Activated naive CD8-positive, alpha-beta T cell treated with anti-CD3 and anti-CD28 coated beads, Interleukin-2, amount 10 ng/mL, durations not matched to agents 7 days and 5 days (primary cell): Measurements from ENCODE around the gene IMPA2. TPM values are rescaled to one million over a fixed set of nuclear protein-coding genes. Genes with fewer than 3 reads are reported as not detected.

Source experiments
- ATAC-seq: fragments of 150-1000 bp; cut with Tn5 transposase; one replicate; pipeline ENCODE4 v1.10.0; 2021; ENCODE audit warnings: low read depth, moderate library complexity
- POLR2A ChIA-PET: fragments of 350-600 bp; sonication (Branson Sonifier 250); formaldehyde crosslinking; loops from one replicate; lab custom pipeline; 2021; ENCODE audit warnings: antibody characterized with exemption; lab: Charles Lee
- DNase-seq: peaks from one replicate; pipeline ENCODE4 v3.0.0; 2021
- H3K27ac Mint-ChIP-seq: one replicate; pipeline ENCODE4 v1.8.0; 2022; ENCODE audit warnings: mild to moderate bottlenecking, mixed read lengths
- H3K27me3 Mint-ChIP-seq: one replicate; pipeline ENCODE4 v1.8.0; 2022; ENCODE audit warnings: mild to moderate bottlenecking, moderate library complexity, mixed read lengths
- H3K36me3 Mint-ChIP-seq: one replicate; pipeline ENCODE4 v1.8.0; 2021; ENCODE audit warnings: mild to moderate bottlenecking, mixed read lengths
- H3K4me1 Mint-ChIP-seq: one replicate; pipeline ENCODE4 v1.8.0; 2021; ENCODE audit warnings: mixed read lengths
- H3K4me3 Mint-ChIP-seq: one replicate; pipeline ENCODE4 v1.8.0; 2022; ENCODE audit warnings: mild to moderate bottlenecking, moderate library complexity, mixed read lengths
- H3K9me3 Mint-ChIP-seq: one replicate; pipeline ENCODE4 v1.8.0; 2021; ENCODE audit warnings: mixed read lengths
- total RNA-seq, 2 experiments: library from RNA; stranded (reverse); gene quantifications; one replicate each; pipeline ENCODE4 v1.2.3, GENCODE V29; 2021

Gene IMPA2
- total RNA-seq, 2 experiments from 2014 or later: 12.5 to 15.4 TPM

DNA sequence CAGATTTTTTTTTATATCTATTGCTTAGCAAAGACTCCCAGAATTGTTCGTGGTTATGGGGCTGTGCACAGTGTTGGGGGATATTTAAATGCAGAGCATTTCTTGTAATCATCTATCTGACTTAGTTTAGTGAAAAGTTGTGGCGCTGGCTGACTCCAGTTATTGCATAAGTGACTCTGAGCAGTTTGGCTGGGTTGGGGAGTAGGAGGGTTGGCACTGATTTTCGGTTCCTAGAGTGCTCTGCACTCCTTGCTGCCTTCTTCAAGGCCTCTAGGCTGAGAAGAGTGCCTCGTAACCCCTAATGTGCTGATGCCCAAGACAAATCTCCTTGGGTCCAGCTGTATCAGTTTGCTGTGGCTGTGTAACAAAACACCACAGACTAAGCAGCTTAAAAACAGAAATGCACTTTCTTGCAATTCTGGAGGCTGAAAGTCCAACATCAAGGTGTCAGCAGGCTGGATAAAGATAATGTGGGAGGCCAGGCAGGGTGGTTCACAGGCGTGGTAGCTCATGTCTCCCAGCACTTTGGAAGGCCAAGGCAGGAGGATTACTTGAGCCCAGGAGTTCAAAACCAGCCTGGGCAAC is 6.5 kb upstream of the IMPA2 start:
- no peak for ATAC-seq

DNA sequence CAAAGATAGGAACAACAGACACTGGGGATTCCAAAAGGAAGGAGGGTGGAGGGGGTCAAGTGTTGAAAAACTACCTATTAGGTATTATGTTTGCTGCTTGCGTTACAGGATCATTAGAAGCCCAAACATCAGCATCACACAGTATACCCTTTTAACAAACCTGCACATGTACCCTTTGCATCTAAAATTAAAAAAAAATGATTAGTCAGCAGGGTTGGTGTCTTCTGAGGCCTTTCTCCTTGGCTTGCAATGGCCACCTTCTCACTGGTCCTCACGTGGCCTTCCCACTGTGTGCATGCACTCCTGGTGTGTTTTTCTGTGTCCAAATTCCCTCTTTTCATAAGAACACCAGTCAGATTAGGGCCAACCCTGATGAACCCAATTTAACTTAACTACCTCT is 5.6 kb upstream of the IMPA2 start:
- ATAC-seq (no peak), DNase-seq (no peak)
- Mint-ChIP-seq H3K27me3 (peaks cover 2% of the 10 kb centered on the region), H3K4me3 (no peak overlapping the region), H3K27ac (no peak overlapping the region), H3K4me1 (peaks cover 10% of the 10 kb centered on the region), H3K36me3 (no peaks in the 10 kb centered on the region), H3K9me3 (no peaks in the 10 kb centered on the region)
- POLR2A ChIA-PET: no interaction called here

More for the DNA sequence above, 6.5 kb upstream of the IMPA2 start:
- Mint-ChIP-seq H3K4me1 (peaks cover 4% of the 10 kb centered on the region), H3K9me3 (no peaks in the 10 kb centered on the region), H3K4me3 (no peak overlapping the region), H3K27me3 (peaks cover 2% of the 10 kb centered on the region), H3K27ac (no peak overlapping the region), H3K36me3 (no peaks in the 10 kb centered on the region)
- POLR2A ChIA-PET: no interaction called here
- DNase-seq: no peak

DNA sequence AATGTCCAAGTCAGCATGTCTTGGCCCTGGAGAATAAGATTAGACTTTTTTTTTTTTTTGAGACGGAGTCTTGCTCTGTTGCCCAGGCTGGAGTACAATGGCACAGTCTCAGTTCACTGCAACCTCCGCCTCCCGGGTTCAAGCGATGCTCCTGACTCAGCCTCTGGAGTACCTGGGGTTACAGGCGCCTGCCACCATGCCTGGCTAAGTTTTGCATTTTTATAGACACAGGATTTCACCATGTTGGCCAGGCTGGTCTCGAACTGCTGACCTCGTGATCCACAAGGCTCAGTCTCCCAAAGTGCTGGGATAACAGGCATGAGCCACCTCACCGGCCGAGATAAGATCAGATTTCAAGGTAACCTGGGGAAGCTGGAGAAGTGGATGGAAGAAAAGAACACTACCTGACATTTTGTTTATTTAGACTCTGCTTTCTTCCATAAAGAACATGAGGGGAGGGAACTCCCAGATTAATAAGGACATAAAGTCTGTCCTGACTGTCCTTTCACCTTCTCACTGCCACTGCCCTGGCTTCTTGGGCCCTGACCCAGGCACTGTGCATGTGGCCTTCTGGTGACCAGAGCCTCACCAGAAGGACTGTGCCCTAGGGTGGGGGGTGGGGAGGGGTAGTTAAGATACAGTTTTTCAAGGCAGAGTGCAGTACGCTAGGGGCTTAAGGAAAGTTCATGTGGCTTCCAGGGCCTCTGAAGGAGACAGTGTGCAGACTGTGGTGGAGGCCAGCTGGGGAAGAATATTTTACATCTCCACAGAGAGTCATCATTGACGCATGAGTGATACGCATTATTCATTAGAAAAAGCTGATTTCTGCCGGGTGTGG is 4.8 kb upstream of the IMPA2 start:
- DNase-seq (no peak), ATAC-seq (no peak)
- Mint-ChIP-seq H3K27ac (no peak overlapping the region), H3K36me3 (no peaks in the 10 kb centered on the region), H3K27me3 (peaks cover 2% of the 10 kb centered on the region), H3K9me3 (no peaks in the 10 kb centered on the region), H3K4me1 (peaks cover 10% of the 10 kb centered on the region), H3K4me3 (no peak overlapping the region)
- POLR2A ChIA-PET: no interaction called here

DNA sequence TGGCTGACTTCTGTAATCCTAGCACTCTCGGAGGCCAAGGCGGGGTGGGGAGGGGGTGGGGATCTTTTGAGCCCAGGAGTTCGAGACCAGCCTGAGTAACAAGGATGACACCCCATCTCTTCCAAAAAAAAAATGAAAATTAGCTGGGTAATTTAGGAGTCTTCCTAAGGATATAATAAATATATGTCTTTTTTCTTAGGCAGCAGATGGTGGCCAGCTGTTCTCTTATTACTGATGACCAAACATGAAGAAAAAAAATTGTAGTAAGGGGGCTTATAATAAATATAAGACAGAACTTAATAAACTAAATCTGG is 4.2 kb upstream of the IMPA2 start:
- peaks cover 12% of the 10 kb centered on the region for H3K4me1 Mint-ChIP-seq
- ATAC-seq: no peak
- POLR2A ChIA-PET: no interaction called here

DNA sequence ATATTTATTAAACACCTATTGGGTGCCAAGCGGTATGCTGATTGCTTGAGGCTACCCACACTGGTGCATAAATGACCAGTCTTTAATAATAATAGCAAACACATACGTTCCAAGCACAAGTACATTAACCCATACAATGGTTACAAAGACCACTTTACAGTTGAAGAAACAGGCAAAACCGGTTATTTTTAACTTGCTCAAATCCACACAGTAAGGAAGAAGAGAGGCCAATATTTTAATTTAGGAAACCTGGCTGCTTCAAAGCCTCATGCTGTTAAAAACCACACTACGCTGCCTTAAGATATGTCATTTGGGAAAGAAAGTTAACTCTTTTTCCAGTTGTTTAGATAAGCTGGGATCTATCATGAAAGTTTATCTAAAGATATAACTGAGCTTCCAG is 2.4 kb upstream of the IMPA2 start:
- no peak for ATAC-seq
- POLR2A ChIA-PET: interaction anchor here (0.7 kb wide), 1 partner anchor 83 kb away, joined by 9 read pairs; no protein-coding TSS in a partner anchor
- peaks cover 6% of the 10 kb centered on the region for H3K27me3 Mint-ChIP-seq

More for the DNA sequence above, 4.2 kb upstream of the IMPA2 start:
- no peak overlapping the region for H3K4me3 Mint-ChIP-seq
- H3K27ac Mint-ChIP-seq: no peak overlapping the region
- no peaks in the 10 kb centered on the region for H3K36me3 Mint-ChIP-seq
- DNase-seq: no peak
- H3K9me3 Mint-ChIP-seq: no peaks in the 10 kb centered on the region
- H3K27me3 Mint-ChIP-seq: peaks cover 2% of the 10 kb centered on the region

DNA sequence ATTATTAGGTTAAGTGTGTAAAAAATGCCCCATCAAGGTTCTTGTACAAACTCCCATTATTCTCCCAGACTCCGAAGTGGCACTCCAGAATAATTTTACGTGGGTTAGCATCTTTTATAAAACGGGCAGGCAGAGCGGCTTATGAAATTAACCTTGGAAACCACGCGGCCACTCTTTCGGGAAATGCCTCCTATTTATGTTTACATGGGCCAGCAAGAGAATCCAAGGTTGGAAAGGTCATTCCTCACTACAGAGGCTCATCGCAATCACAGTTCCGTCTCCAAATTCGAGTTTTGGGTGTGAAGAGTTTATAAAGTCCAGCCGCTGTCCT is 1.2 kb upstream of the IMPA2 start:
- Mint-ChIP-seq H3K9me3 (no peaks in the 10 kb centered on the region), H3K4me1 (peaks cover 16% of the 10 kb centered on the region), H3K4me3 (peak overlapping the region; percentile 81), H3K36me3 (no peaks in the 10 kb centered on the region), H3K27me3 (peaks cover 6% of the 10 kb centered on the region), H3K27ac (peak overlapping the region; percentile 51)
- no peak for DNase-seq
- no peak for ATAC-seq
- POLR2A ChIA-PET: interaction anchor here (1.0 to 1.8 kb wide), 2 partner anchors 32 to 42 kb away, joined by 3 to 10 read pairs; no protein-coding TSS in a partner anchor

More for the DNA sequence above, 2.4 kb upstream of the IMPA2 start:
- Mint-ChIP-seq H3K9me3 (no peaks in the 10 kb centered on the region), H3K27ac (no peak overlapping the region), H3K4me3 (no peak overlapping the region), H3K36me3 (no peaks in the 10 kb centered on the region), H3K4me1 (peaks cover 16% of the 10 kb centered on the region)
- DNase-seq: no peak

DNA sequence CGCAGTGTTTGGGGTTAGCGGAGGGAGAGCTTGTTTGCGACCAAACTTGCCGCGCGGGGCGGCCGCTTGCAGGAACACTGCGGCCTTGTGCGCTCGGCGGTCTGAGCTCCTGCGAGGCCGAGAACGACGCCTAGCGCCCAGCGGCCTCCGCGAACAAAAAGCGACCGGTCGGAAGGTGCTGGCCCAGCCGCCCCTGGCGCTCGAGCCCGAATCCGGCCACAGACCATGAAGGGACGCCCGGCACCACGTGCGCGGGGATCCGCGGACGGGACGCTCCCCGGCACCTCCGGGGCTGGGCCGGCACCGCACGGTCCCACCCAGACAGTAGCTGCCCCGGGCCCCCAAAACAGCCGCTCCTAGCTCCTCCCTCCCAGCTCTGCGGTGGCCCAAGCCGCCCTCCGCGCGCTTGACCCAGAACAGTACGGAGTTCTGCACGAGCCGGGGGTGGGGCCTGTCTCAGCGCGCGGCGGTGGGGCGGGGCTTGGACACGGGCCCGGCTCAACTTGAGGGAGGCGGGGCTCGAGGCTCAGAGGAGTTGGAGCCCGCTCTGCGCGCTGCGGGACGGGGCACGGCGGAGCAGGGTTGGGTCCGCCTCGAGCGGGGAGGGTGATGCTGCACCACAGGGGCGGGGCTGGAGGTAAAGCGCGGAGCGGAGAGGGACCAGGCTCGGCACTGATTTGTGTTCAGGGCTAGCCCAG is 664 bp upstream of the IMPA2 start:
- POLR2A ChIA-PET: interaction anchor here (1.0 to 1.8 kb wide), 4 partner anchors 14 to 72 kb away, joined by 3 to 10 read pairs (median 4); no protein-coding TSS in a partner anchor
- Mint-ChIP-seq H3K27me3 (peaks cover 6% of the 10 kb centered on the region), H3K9me3 (no peaks in the 10 kb centered on the region), H3K4me1 (peaks cover 16% of the 10 kb centered on the region), H3K36me3 (no peaks in the 10 kb centered on the region), H3K27ac (peak overlapping the region; percentile 63), H3K4me3 (peak overlapping the region; percentile 81)
- DNase-seq (peak; percentile 95), ATAC-seq (peak; percentile 96)

DNA sequence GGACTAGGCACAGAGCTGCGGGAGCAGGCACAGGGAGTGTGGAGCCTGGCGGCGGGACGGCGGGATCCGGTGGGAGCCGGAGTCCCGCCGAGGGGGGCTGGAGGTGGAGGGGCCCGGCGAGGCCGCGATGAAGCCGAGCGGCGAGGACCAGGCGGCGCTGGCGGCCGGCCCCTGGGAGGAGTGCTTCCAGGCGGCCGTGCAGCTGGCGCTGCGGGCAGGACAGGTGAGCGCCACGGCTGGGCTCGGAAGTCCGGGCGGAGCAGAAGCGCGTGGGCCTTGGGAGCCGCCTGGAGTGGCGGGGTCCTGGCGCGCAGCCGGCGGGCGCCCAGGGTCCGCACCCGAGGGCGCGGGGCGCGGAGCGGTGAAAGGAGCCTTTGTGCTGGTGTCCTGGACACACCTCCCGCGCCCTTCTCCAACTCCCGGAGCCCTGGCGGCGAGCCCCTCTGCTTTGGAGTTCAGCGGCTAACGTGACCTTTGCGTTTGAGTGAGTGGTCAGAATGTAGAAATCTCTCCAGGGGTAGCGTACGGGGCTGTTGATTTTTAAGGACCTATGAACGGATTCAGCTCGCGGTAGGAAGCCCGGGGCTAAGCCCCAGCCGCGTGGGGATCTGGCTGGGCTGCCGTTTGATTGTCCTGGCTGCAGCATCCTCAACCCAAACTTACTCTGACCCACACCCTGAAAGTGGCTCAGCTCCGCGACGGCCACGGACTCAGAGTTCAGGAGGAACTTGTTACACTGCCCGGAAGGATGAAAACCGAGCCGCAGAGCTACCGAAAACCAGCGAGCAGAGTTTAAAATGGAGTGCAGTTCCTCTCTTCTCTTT is 448 bp downstream of the IMPA2 start:
- POLR2A ChIA-PET: interaction anchor here (0.5 to 1.8 kb wide), 5 partner anchors 10 to 665 kb away, joined by 3 to 10 read pairs (median 4); no protein-coding TSS in a partner anchor
- Mint-ChIP-seq H3K36me3 (no peaks in the 10 kb centered on the region), H3K27me3 (peaks cover 6% of the 10 kb centered on the region), H3K4me3 (peak overlapping the region; percentile 87), H3K9me3 (no peaks in the 10 kb centered on the region), H3K4me1 (peaks cover 16% of the 10 kb centered on the region), H3K27ac (peak overlapping the region; percentile 38)
- DNase-seq: no peak
- ATAC-seq: no peak

DNA sequence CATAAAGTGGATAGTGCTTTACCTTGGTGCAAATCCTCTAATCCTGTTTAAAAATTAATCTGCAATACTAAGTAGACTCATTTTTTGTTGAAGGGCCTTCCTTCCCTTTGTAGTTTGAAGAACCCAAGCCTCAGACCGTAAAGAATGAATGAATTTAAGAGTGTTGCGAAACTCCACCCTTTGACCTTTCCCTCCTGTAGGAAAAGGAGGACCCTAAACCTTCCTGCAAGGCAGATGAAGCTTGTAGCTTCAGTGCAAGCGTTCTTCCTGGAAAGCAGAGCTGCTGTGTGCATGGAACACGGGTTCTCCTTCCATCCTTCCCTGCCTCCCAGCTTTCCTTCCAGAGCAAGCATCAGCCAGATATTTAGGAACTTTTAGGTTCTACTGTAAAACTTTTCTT is 1.7 kb downstream of the IMPA2 start:
- H3K27me3 Mint-ChIP-seq: peaks cover 6% of the 10 kb centered on the region
- no peaks in the 10 kb centered on the region for H3K36me3 Mint-ChIP-seq
- H3K4me3 Mint-ChIP-seq: peak overlapping the region; percentile 25
- DNase-seq: no peak
- ATAC-seq: no peak
- POLR2A ChIA-PET: no interaction called here
- H3K9me3 Mint-ChIP-seq: no peaks in the 10 kb centered on the region
- peaks cover 16% of the 10 kb centered on the region for H3K4me1 Mint-ChIP-seq
- no peak overlapping the region for H3K27ac Mint-ChIP-seq

DNA sequence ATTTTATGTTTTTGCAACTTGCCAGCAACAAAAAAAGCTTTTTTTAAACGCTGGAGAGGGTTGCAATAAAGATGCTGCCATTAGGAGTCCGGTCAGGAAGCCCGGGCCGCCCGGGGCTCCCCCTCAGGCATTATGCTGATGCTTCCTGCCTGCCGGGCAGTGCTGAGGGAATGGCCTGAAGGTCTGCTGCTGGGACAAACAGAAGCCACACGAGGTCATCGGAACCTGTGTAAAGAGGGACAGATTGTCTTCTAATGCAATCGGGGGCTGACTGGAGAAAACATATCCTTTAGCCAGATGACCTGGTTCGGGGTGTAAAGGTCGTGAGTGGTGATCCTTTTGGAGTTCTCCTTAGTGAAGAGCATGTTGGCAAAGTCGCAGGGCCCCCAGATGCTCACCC is 2.3 kb downstream of the IMPA2 start:
- H3K27me3 Mint-ChIP-seq: peaks cover 6% of the 10 kb centered on the region
- H3K27ac Mint-ChIP-seq: no peak overlapping the region
- H3K9me3 Mint-ChIP-seq: no peaks in the 10 kb centered on the region
- peaks cover 16% of the 10 kb centered on the region for H3K4me1 Mint-ChIP-seq
- no peak for ATAC-seq
- no peak for DNase-seq
- POLR2A ChIA-PET: no interaction called here
- H3K4me3 Mint-ChIP-seq: no peak overlapping the region
- no peaks in the 10 kb centered on the region for H3K36me3 Mint-ChIP-seq

DNA sequence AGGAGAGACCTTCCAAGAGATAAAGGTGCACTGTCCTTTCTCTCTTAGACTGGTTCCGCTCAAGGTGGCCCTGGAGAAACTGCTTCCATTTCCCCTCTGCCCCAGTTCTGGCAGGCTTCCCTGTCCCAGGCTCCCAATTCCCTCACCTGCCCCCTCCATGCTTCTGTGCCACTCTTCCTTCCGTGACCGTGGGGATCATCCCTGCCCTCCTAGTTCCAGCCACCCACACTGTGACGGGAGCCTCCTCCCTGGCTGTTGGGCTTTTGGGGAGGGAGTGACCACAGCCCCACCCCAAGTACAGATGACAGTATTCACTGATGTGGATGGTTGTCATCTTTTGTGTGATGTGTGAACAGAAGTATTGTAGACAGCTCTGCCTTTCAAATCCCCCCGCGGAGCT is 2.8 kb downstream of the IMPA2 start:
- Mint-ChIP-seq H3K27me3 (peaks cover 6% of the 10 kb centered on the region), H3K4me3 (no peak overlapping the region), H3K9me3 (no peaks in the 10 kb centered on the region), H3K27ac (no peak overlapping the region), H3K4me1 (peaks cover 16% of the 10 kb centered on the region), H3K36me3 (no peaks in the 10 kb centered on the region)
- POLR2A ChIA-PET: no interaction called here
- DNase-seq (no peak), ATAC-seq (no peak)

DNA sequence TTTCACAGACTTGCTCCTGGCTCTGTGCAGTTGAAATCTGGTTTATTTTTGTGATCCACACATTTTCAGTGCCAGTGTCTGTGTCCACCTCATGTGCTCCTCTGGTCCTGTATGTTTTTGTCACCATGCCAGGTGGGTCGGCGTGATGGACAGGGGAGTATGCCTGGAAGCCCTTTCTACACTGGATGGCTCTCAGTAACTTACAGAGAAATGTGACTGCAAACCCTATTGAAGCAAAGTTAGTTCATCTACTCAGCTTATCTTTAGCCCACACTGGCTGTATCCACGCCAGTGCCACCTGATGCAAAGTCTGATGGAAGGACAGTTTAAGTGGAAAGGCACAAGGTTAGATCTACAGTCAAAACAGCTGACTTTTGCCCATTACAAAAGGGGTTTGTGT is 4.3 kb downstream of the IMPA2 start:
- no peaks in the 10 kb centered on the region for H3K9me3 Mint-ChIP-seq
- POLR2A ChIA-PET: no interaction called here
- DNase-seq (no peak), ATAC-seq (no peak)
- H3K4me1 Mint-ChIP-seq: peaks cover 10% of the 10 kb centered on the region
- no peak overlapping the region for H3K27ac Mint-ChIP-seq
- peaks cover 4% of the 10 kb centered on the region for H3K27me3 Mint-ChIP-seq
- H3K36me3 Mint-ChIP-seq: no peaks in the 10 kb centered on the region
- H3K4me3 Mint-ChIP-seq: no peak overlapping the region

DNA sequence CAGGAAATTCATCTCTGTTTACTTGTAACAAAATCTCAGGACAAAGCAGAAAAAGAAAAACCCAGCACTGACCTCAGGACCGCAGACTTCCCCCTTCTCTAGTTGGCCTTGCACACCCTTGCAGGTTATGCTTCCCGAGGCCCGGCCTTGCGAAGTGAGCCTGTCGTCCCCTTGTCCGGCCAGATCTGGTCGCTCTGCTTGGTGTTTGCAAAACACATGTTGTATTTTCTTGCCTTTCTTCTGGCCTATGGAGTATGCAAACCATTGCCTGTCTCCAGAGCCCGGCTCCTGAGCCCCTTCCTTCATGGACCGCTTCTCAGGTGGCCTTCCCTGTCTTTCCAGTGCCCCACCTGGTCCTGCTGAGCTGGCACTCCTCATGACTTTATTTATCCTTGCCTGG is 4.8 kb downstream of the IMPA2 start:
- no peak overlapping the region for H3K4me3 Mint-ChIP-seq
- ATAC-seq: no peak
- H3K4me1 Mint-ChIP-seq: peaks cover 10% of the 10 kb centered on the region
- H3K9me3 Mint-ChIP-seq: no peaks in the 10 kb centered on the region
- no peak overlapping the region for H3K27ac Mint-ChIP-seq
- DNase-seq: no peak
- no peaks in the 10 kb centered on the region for H3K36me3 Mint-ChIP-seq
- H3K27me3 Mint-ChIP-seq: peaks cover 4% of the 10 kb centered on the region
- POLR2A ChIA-PET: no interaction called here
